Measurements from ENCODE around the gene ZNF831. TPM values are rescaled to one million over a fixed set of nuclear protein-coding genes. Genes with fewer than 3 reads are reported as not detected.

Gene ZNF831
- total RNA-seq, 2 experiments from 2014 or later = 10.9 to 11.9 TPM

GRCh38 chr20:59150821-59151251 lies 12.8 kb upstream of the ZNF831 start:
- intact Hi-C loops (cut with micrococcal nuclease) = no loop called here
- CTCF ChIA-PET = interaction anchor here (0.7 to 3.5 kb wide), 4 partner anchors 33 to 63 kb away, joined by 3 to 17 read pairs (median 4); no protein-coding TSS in a partner anchor
- no peak for TF ChIP-seq CTCF (IDR thresholded peaks at IDR 0.05)
- DNase-seq (no peak), ATAC-seq (no peak)
- POLR2A ChIA-PET = interaction anchor here (0.7 to 7.8 kb wide), 7 partner anchors 9 to 48 kb away, joined by 3 to 73 read pairs (median 5); partner anchors contain the start of gene ZNF831
- H3K27me3 Mint-ChIP-seq = no peaks in the 10 kb centered on the region
- H3K4me3 Mint-ChIP-seq = no peak overlapping the region
- peaks cover 30% of the 10 kb centered on the region for H3K36me3 Mint-ChIP-seq (ENCODE audit: low read depth)
- peak overlapping the region; percentile 81 for H3K27ac Mint-ChIP-seq
- peaks cover 81% of the 10 kb centered on the region for H3K4me1 Mint-ChIP-seq (ENCODE audit: low read depth)
- H3K9me3 Mint-ChIP-seq = no peaks in the 10 kb centered on the region

GRCh38 chr20:59151391-59151790 lies 12.2 kb upstream of the ZNF831 start:
- Mint-ChIP-seq H3K4me1 (ENCODE audit: low read depth) (peaks cover 80% of the 10 kb centered on the region), H3K27ac (peak overlapping the region; percentile 81), H3K27me3 (no peaks in the 10 kb centered on the region), H3K36me3 (ENCODE audit: low read depth) (peaks cover 28% of the 10 kb centered on the region), H3K4me3 (no peak overlapping the region), H3K9me3 (no peaks in the 10 kb centered on the region)
- intact Hi-C loops (cut with micrococcal nuclease) = no loop called here
- DNase-seq (no peak), ATAC-seq (no peak)
- ChIA-PET CTCF (interaction anchor here (1.1 to 3.5 kb wide), 5 partner anchors 9 to 64 kb away, joined by 3 to 17 read pairs (median 5); partner anchors contain the start of gene ZNF831), POLR2A (interaction anchor here (1.3 to 7.8 kb wide), 6 partner anchors 8 to 47 kb away, joined by 3 to 73 read pairs (median 8); partner anchors contain the start of gene ZNF831)
- TF ChIP-seq CTCF (IDR thresholded peaks at IDR 0.05) = no peak

GRCh38 chr20:59151820-59152219 lies 11.8 kb upstream of the ZNF831 start:
- no peak overlapping the region for H3K4me3 Mint-ChIP-seq
- peaks cover 25% of the 10 kb centered on the region for H3K36me3 Mint-ChIP-seq (ENCODE audit: low read depth)
- ChIA-PET CTCF (interaction anchor here (1.1 to 3.5 kb wide), 5 partner anchors 9 to 64 kb away, joined by 3 to 17 read pairs (median 5); partner anchors contain the start of gene ZNF831), POLR2A (interaction anchor here (1.3 to 7.8 kb wide), 6 partner anchors 8 to 47 kb away, joined by 3 to 73 read pairs (median 8); partner anchors contain the start of gene ZNF831)
- H3K9me3 Mint-ChIP-seq = no peaks in the 10 kb centered on the region
- DNase-seq (peak; percentile 79), ATAC-seq (peak; percentile 55)
- H3K4me1 Mint-ChIP-seq (ENCODE audit: low read depth) = peaks cover 80% of the 10 kb centered on the region
- H3K27ac Mint-ChIP-seq = peak overlapping the region; percentile 81
- intact Hi-C loops (cut with micrococcal nuclease) = no loop called here
- no peak for TF ChIP-seq CTCF (IDR thresholded peaks at IDR 0.05)
- H3K27me3 Mint-ChIP-seq = no peaks in the 10 kb centered on the region

GRCh38 chr20:59152559-59153354 lies 10.9 kb upstream of the ZNF831 start:
- intact Hi-C loops (cut with micrococcal nuclease) = no loop called here
- H3K4me1 Mint-ChIP-seq (ENCODE audit: low read depth) = peaks cover 80% of the 10 kb centered on the region
- DNase-seq = no peak

More at GRCh38 chr20:59152559-59153354, 10.9 kb upstream of the ZNF831 start:
- no peak for TF ChIP-seq CTCF (IDR thresholded peaks at IDR 0.05)
- ChIA-PET CTCF (interaction anchor here (1.0 to 3.5 kb wide), 10 partner anchors 8 to 101 kb away, joined by 3 to 17 read pairs (median 5); partner anchors contain the start of gene ZNF831), POLR2A (interaction anchor here (1.3 to 7.8 kb wide), 6 partner anchors 7 to 81 kb away, joined by 3 to 73 read pairs (median 8); partner anchors contain the start of gene ZNF831)
- H3K27ac Mint-ChIP-seq = peak overlapping the region; percentile 58
- no peaks in the 10 kb centered on the region for H3K9me3 Mint-ChIP-seq
- no peak overlapping the region for H3K4me3 Mint-ChIP-seq
- peaks cover 18% of the 10 kb centered on the region for H3K36me3 Mint-ChIP-seq (ENCODE audit: low read depth)
- no peaks in the 10 kb centered on the region for H3K27me3 Mint-ChIP-seq
- no peak for ATAC-seq
